Pancreas (tissue), 10 donors: ENCODE measurements around the gene NADK. TPM values are rescaled to one million over a fixed set of nuclear protein-coding genes. Genes with fewer than 3 reads are reported as not detected.

Source experiments
- ATAC-seq, 4 donors: fragments of 200-7000 bp; cut with Tn5 transposase; one replicate each; pipeline versions ENCODE4 v1.8.0 to v1.9.1; 2020; ENCODE audit warnings: mild to moderate bottlenecking in 4 of 4, moderate library complexity in 4 of 4
- DNase-seq, 6 donors: peaks; one replicate each; pipeline ENCODE4 v3.0.0-alpha.2; 2020
- FAIRE-seq: peaks from 2 replicates; lab custom pipeline; 2012; peaks lifted over from hg19 to GRCh38; lab: Jason Lieb, UNC
- H3K27ac ChIP-seq, 4 donors: fragments of 200-600 bp; sonication (generic); 1 replicate in 3 of 4; 2 replicates in 1 of 4; pipeline versions ENCODE4 v1.5.0 to v1.8.0; 2020
- H3K27me3 ChIP-seq, 4 donors: fragments of 200-600 bp; one replicate each; pipeline ENCODE4 v1.8.0; 2021
- H3K36me3 ChIP-seq, 3 donors: fragments of 200-600 bp; sonication (generic) in 1 of 3; one replicate each; pipeline versions ENCODE4 v1.5.0 to v1.8.0; 2020 to 2021
- H3K4me1 ChIP-seq, 3 donors: fragments of 200-600 bp; one replicate each; pipeline ENCODE4 v1.8.0; 2021
- H3K4me3 ChIP-seq, 4 donors: fragments of 200-600 bp; sonication (generic) in 2 of 4; one replicate each; pipeline versions ENCODE4 v1.5.0 to v1.8.0; 2020 to 2021
- H3K9me3 ChIP-seq, 4 donors: fragments of 200-600 bp; one replicate each; pipeline ENCODE4 v1.8.0; 2021
- WGBS, 2 donors: extraction: QIAGEN DNeasy Blood & Tissue Kit; methylation state at CpG; one replicate each; pipeline ENCODE4 v1.1.7; 2013; 5-methylcytosine and 5-hydroxymethylcytosine counted together
- intact Hi-C, 3 donors: fragments of 100-400 bp; cut with DNase I; formaldehyde crosslinking; loops; one replicate each; pipeline versions ENCODE4 v1.11.1 to v1.14.2; 2022
- polyA plus RNA-seq, 2 donors: library from polyadenylated mRNA; stranded (reverse); fragments of 200-250 nt; gene quantifications; one replicate each; pipeline ENCODE4 v1.2.3, GENCODE V29; 2013
- total RNA-seq, 6 donors: library from RNA; stranded (reverse); fragmentation: NEBNext Ultra II Directional in 4 of 6; extraction: Animal tissue kit (Norgen Biotek cat#: 25700) in 4 of 6; gene quantifications; one replicate each; pipeline versions ENCODE4 v1.2.1 to v1.2.4, GENCODE V29; 2021 to 2023
- TF ChIP-seq, protein P1 (sequence below), 4 donors: fragments of 200-600 bp; sonication (generic) in 3 of 4; IDR thresholded peaks; one replicate each; pipeline versions ENCODE4 v1.5.0 to v1.8.0; 2021; ENCODE audit warnings: antibody characterized with exemption in 4 of 4
- donor health status: healthy with polysubstance abuse.
- donor health status: DM: no; HTN: no; CAD: no; lungs with moderate emphysema.
- donor health status: DM: no; HTN: no; CAD: no.
- donor health status: control.
- donor health status: control.
- donor health status: Bipolar disorder and iron deficiency.
- donor health status: DM: yes; HTN: yes; CAD: no.
- donor health status: DM: no; HTN: no; CAD: no.
- donor health status: DM: no; HTN: no; CAD: no.
- donor health status: DM: yes; HTN: yes; CAD: no.

The NADK gene
- total and polyA plus RNA-seq, 8 donors, result 27.8 to 63.3 (median 40.1) TPM

DNA sequence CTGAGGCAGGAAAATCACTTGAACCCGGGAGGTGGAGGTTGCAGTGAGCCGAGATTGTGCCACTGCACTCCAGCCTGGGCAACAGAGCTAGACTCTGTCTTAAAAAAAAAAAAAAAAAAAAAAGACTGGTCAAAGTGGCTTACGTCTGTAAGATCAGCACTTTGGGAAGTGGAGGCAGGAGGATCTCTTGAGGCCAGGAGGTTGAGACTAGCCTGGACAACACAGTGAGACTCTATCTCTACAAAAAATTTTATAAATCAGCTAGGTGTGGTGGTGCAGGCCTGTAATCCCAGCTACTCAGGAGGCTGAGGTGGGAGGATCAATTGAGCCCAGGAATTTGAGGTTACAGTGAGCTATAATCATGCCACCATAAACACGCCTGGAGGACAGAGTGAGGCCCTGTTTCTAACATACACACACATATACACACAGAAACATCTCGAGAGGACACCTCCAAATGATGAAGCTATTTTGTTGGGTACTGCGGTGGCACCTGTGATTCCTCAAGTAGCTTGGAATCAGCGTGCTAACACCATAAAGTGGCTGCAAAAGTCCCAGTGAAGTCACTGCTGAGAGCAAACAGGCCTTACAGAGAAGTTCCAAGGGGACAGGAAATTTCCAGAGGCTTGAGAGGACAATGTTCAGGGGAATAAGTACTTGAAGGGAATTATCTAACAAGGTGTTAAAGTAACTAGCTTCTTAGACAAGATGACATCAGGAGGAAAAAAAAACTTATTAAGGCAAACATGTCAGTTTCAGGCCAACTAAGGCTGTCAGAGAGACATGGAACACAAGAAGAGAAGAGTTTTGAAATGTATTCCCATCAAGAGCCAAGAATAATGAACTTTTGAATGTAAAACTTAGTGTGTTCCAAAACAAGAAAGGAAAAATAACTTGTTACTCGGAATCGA is 1.3 kb downstream of the NADK start:
- intact Hi-C loops, result no loop called here
- no peaks in the 10 kb centered on the region for H3K36me3 ChIP-seq
- ATAC-seq, result no peak
- DNase-seq, result no peak
- H3K4me1 ChIP-seq, result peaks cover 15 to 43% (median 16%) of the 10 kb centered on the region in 3 donors
- peak overlapping the region in 2 of 4 donors; percentile 47 to 89 for H3K27ac ChIP-seq
- 62 to 68% methylated on average over 9 of the region's 9 CpGs for WGBS, 2 donors
- peak overlapping the region in 3 of 4 donors; percentile 70 to 86 (median 72) for H3K4me3 ChIP-seq
- H3K9me3 ChIP-seq, result no peaks in the 10 kb centered on the region
- no peak for FAIRE-seq
- H3K27me3 ChIP-seq, result no peaks in the 10 kb centered on the region
- TF ChIP-seq, protein P1, sequence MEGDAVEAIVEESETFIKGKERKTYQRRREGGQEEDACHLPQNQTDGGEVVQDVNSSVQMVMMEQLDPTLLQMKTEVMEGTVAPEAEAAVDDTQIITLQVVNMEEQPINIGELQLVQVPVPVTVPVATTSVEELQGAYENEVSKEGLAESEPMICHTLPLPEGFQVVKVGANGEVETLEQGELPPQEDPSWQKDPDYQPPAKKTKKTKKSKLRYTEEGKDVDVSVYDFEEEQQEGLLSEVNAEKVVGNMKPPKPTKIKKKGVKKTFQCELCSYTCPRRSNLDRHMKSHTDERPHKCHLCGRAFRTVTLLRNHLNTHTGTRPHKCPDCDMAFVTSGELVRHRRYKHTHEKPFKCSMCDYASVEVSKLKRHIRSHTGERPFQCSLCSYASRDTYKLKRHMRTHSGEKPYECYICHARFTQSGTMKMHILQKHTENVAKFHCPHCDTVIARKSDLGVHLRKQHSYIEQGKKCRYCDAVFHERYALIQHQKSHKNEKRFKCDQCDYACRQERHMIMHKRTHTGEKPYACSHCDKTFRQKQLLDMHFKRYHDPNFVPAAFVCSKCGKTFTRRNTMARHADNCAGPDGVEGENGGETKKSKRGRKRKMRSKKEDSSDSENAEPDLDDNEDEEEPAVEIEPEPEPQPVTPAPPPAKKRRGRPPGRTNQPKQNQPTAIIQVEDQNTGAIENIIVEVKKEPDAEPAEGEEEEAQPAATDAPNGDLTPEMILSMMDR (IDR thresholded peaks at IDR 0.05), result no peak

DNA sequence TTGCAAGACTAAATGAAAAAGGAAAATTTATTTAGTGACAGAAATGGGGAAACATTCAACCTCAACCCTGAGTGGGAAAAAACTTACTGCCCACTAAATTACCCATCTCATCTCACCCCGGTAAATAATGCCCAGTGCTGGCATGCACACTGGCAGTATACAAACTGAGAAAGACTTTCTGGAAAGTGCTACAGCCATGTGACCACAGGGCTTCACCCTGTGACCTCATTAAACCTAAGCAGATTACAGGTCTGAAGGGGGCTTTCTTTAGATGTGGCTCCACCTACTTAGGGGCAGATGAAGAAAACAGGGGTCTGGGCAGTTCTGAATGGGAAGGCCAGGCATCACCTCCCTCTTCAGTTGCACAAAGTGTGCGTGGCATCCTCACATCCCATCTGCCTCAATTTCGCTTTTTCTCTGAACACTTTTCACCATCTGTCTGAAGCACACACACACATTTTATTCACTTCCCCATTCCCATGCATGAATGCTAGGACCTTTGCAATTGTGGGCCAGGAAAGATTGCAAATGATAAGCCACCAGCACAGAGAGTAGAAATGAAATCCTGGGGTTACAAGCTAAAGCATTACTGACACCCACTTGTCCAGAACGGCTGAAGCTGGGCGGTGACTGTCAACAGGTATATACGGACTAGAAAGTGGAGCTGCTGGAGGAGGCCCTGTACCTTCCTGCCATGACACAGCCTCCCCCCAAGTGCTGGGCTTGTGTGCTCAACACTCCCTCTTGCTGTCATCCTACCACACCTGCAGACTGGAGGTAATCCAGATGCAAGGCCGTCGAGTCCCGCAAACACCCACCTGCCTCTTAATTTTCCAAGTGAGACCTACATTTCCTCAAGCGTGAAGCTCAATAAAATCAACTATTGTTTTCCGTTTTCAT is 2.7 kb downstream of the NADK start:
- no peak for FAIRE-seq
- ATAC-seq, result no peak
- Histone ChIP-seq H3K4me3 (no peak overlapping the region), H3K27ac (no peak overlapping the region), H3K4me1 (peaks cover 11 to 32% (median 14%) of the 10 kb centered on the region in 3 donors), H3K36me3 (no peaks in the 10 kb centered on the region), H3K9me3 (no peaks in the 10 kb centered on the region), H3K27me3 (no peaks in the 10 kb centered on the region)
- TF ChIP-seq, protein P1 (IDR thresholded peaks at IDR 0.05), result no peak
- 61% methylated on average over 11 of the region's 11 CpGs for WGBS, 2 donors
- DNase-seq, result no peak
- intact Hi-C loops, result no loop called here

DNA sequence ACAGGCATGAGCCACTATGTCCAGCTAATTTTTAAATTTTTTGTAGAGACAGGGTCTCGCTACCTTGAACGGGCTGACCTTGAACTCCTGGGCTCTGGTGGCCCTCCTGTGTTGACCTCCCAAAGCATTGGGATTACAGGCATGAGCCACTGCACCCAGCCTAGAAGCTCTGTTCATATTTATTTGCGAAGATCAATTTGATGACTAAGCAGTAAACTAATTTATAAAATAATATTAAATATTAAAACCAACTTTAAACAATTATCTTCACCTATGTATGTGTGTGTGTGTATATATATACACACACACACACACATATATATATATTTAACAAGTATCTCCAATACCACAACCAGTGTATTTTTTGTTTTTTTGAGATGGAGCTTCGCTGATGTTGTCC is 4.4 kb downstream of the NADK start:
- TF ChIP-seq, protein P1 (IDR thresholded peaks at IDR 0.05), result no peak
- FAIRE-seq, result no peak
- peaks cover 10 to 20% (median 11%) of the 10 kb centered on the region in 3 donors for H3K4me1 ChIP-seq

DNA sequence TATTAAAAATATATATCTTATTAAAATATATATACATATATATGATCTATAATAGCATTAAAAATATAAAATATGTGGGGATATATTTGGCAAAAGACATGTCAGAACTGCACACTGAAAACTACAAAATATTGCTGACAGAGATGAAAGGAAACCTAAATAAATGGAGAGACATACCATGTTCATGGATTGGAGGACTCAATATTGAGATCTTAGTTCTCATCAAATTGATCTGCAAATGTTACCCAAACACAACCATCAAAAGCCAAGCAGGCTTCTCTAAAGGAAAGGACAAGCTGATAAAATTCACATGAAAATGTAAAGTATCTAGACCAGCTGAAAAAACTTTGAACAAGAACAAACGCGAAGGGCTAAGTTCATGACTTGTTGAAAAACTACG is 7.2 kb downstream of the NADK start:
- H3K4me3 ChIP-seq, result no peak overlapping the region
- no peaks in the 10 kb centered on the region for H3K36me3 ChIP-seq
- no peak for FAIRE-seq
- 88 to 93% methylated on average over 3 of the region's 3 CpGs for WGBS, 2 donors
- intact Hi-C loops, result no loop called here
- TF ChIP-seq, protein P1 (IDR thresholded peaks at IDR 0.05), result no peak
- H3K9me3 ChIP-seq, result no peaks in the 10 kb centered on the region
- ATAC-seq, result no peak
- no peak for DNase-seq
- peaks cover 0 to 10% (median 4%) of the 10 kb centered on the region in 3 donors for H3K4me1 ChIP-seq
- no peaks in the 10 kb centered on the region for H3K27me3 ChIP-seq
- H3K27ac ChIP-seq, result no peak overlapping the region

More for the DNA sequence above, 4.4 kb downstream of the NADK start:
- H3K9me3 ChIP-seq, result no peaks in the 10 kb centered on the region
- ATAC-seq, result no peak
- H3K4me3 ChIP-seq, result no peak overlapping the region
- no peak overlapping the region for H3K27ac ChIP-seq
- no peaks in the 10 kb centered on the region for H3K27me3 ChIP-seq
- DNase-seq, result no peak
- WGBS, 2 donors, result 91 to 92% methylated on average over 4 of the region's 4 CpGs
- no peaks in the 10 kb centered on the region for H3K36me3 ChIP-seq
- intact Hi-C loops, result no loop called here
